Loucy (cell line): ENCODE measurements around the gene TCEANC2.

Experiments
- H2AFZ ChIP-seq: fragments of 200-600 bp; sonication (generic); 2 replicates; pipeline ENCODE4 v1.6.0; 2016; ENCODE audit warnings: antibody characterized with exemption, mild to moderate bottlenecking, low read length, moderate library complexity
- H3F3A ChIP-seq: fragments of 200-600 bp; 2 replicates; pipeline ENCODE4 v1.6.0; 2016; ENCODE audit warnings: antibody characterized with exemption, low read depth, mild to moderate bottlenecking
- H3K27me3 ChIP-seq: fragments of 200-600 bp; sonication (generic); 2 replicates; pipeline ENCODE4 v1.6.1; 2014; ENCODE audit warnings: low read length, mild to moderate bottlenecking; ENCODE audit not compliant: insufficient read depth, poor library complexity, severe bottlenecking
- H3K36me3 ChIP-seq: fragments of 200-600 bp; sonication (generic); 2 replicates; pipeline ENCODE4 v1.6.1; 2016; ENCODE audit warnings: low read length; ENCODE audit not compliant: insufficient read depth
- H3K4me1 ChIP-seq: fragments of 200-600 bp; sonication (generic); 2 replicates; pipeline ENCODE4 v1.5.1; 2014; ENCODE audit warnings: low read length, mild to moderate bottlenecking; ENCODE audit not compliant: insufficient read depth, poor library complexity, severe bottlenecking
- H3K4me2 ChIP-seq: fragments of 200-600 bp; sonication (generic); 2 replicates; pipeline ENCODE4 v1.6.0; 2014; ENCODE audit warnings: antibody characterized with exemption, low read length, low read depth, mild to moderate bottlenecking; ENCODE audit not compliant: poor library complexity, severe bottlenecking
- H3K4me3 ChIP-seq: fragments of 200-600 bp; sonication (generic); 2 replicates; pipeline ENCODE4 v1.5.1; 2014; ENCODE audit warnings: low read length, mild to moderate bottlenecking, mixed read lengths; ENCODE audit not compliant: poor library complexity, severe bottlenecking
- H3K79me2 ChIP-seq: fragments of 200-600 bp; sonication (generic); 2 replicates; pipeline ENCODE4 v1.6.1; 2014; ENCODE audit warnings: low read length; ENCODE audit not compliant: insufficient read depth
- H3K9ac ChIP-seq: fragments of 200-600 bp; sonication (generic); 2 replicates; pipeline ENCODE4 v1.6.0; 2014; ENCODE audit warnings: mild to moderate bottlenecking, low read depth, low read length, moderate library complexity; ENCODE audit not compliant: poor library complexity, severe bottlenecking
- H3K9me2 ChIP-seq: fragments of 200-600 bp; sonication (generic); replicated peaks from 2 replicates; pipeline ENCODE4 v1.6.1; 2016; ENCODE audit warnings: low read depth, low read length, mixed read lengths
- H3K9me3 ChIP-seq: fragments of 200-600 bp; sonication (generic); 2 replicates; pipeline ENCODE4 v1.6.1; 2014; ENCODE audit warnings: mild to moderate bottlenecking, antibody characterized with exemption, low read length, low read depth; ENCODE audit not compliant: insufficient read depth
- H4K20me1 ChIP-seq: fragments of 200-600 bp; sonication (generic); 2 replicates; pipeline ENCODE4 v1.6.0; 2014; ENCODE audit warnings: antibody characterized with exemption, low read length, mild to moderate bottlenecking; ENCODE audit not compliant: insufficient read depth, poor library complexity, severe bottlenecking
- EZH2phosphoT487 ChIP-seq: fragments of 200-600 bp; IDR thresholded peaks from 2 replicates; pipeline ENCODE4 v1.6.1; 2018; ENCODE audit warnings: antibody characterized with exemption, mild to moderate bottlenecking, moderate library complexity, borderline replicate concordance
- TF ChIP-seq, protein P1 (sequence below): fragments of 200-600 bp; sonication (generic); conservative IDR thresholded peaks from 2 replicates; pipeline ENCODE4 v1.5.1; 2014; ENCODE audit warnings: mild to moderate bottlenecking, antibody characterized with exemption, low read length

The TCEANC2 gene

DNA sequence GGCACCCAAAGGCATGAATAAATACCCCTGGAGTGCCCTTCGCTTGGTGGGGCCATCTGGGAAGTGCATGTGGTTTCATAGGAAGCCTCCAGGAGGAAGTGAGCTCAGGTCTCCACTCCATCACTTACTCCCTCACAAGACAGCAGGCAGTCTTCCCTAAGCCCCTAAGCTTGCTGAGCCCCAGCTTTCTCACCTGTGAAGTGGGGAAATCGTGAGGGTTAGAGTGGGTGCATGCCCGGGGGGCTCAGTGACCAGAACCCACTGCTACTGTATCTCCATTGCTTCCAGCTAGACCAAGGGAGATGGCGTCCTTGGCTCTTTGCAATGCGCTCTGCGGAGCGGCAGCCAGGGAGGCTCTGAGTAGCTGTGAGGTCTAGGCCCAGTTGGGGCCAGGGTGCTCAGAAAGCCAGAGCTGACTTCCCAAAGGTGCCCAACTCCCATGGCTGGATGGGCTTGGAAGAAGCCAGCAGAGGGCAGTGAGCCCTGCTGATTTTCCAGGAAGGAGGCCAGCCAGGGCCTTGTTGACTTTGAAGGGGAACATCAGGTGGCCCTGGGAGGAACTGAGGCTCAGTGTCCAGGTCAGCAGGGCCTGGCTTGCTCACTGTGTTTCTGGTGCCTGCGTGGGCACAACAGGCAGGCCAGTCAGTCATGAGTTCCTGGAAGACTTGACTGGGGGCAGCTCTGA lies 72.1 kb downstream of the TCEANC2 start:
- H4K20me1 ChIP-seq: no peaks in the 10 kb centered on the region
- peaks cover 4% of the 10 kb centered on the region for H3K4me1 ChIP-seq
- H3K9ac ChIP-seq: no peak overlapping the region

DNA sequence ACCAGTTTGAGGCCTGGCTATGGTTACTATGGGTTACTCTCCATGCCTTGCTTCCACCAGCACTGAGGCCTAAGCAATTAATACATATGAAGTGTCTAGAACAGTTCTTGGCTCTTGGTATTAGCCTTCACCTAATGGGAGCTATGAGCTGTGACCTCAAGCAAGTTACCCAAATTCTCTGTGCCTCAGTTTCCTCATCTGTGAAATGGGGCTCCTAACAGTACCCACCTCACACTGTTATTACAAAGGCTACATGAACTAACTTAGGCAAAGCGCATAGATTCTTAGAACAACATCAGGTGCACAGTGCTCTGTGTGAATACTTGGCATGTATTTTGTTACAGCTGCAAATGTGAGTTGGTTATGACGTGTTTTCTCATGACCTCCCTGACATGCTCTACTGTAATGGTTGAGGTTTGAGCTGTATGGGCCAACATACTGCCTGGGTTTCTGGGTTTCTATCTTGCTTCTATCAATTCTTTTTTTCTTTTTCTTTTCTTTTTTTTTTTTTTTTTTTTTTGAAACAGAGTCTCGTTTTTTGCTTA lies 72.9 kb downstream of the TCEANC2 start:
- no peaks in the 10 kb centered on the region for H3K79me2 ChIP-seq
- no peaks in the 10 kb centered on the region for H4K20me1 ChIP-seq
- no peak overlapping the region for H3K4me2 ChIP-seq
- no peak overlapping the region for H2AFZ ChIP-seq
- H3K4me1 ChIP-seq: peaks cover 1% of the 10 kb centered on the region
- H3K36me3 ChIP-seq: no peaks in the 10 kb centered on the region
- no peaks in the 10 kb centered on the region for H3F3A ChIP-seq
- H3K9me2 ChIP-seq: no peaks in the 10 kb centered on the region
- H3K4me3 ChIP-seq: no peak overlapping the region
- TF ChIP-seq, protein P1, sequence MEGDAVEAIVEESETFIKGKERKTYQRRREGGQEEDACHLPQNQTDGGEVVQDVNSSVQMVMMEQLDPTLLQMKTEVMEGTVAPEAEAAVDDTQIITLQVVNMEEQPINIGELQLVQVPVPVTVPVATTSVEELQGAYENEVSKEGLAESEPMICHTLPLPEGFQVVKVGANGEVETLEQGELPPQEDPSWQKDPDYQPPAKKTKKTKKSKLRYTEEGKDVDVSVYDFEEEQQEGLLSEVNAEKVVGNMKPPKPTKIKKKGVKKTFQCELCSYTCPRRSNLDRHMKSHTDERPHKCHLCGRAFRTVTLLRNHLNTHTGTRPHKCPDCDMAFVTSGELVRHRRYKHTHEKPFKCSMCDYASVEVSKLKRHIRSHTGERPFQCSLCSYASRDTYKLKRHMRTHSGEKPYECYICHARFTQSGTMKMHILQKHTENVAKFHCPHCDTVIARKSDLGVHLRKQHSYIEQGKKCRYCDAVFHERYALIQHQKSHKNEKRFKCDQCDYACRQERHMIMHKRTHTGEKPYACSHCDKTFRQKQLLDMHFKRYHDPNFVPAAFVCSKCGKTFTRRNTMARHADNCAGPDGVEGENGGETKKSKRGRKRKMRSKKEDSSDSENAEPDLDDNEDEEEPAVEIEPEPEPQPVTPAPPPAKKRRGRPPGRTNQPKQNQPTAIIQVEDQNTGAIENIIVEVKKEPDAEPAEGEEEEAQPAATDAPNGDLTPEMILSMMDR: no peak
- TF ChIP-seq EZH2phosphoT487: no peak
- no peaks in the 10 kb centered on the region for H3K27me3 ChIP-seq
- no peak overlapping the region for H3K9ac ChIP-seq
- H3K9me3 ChIP-seq: no peaks in the 10 kb centered on the region

More for the DNA sequence above, 72.1 kb downstream of the TCEANC2 start:
- H3K9me2 ChIP-seq: no peaks in the 10 kb centered on the region
- H3K4me2 ChIP-seq: no peak overlapping the region
- no peak overlapping the region for H3K4me3 ChIP-seq
- no peak for TF ChIP-seq EZH2phosphoT487
- TF ChIP-seq, protein P1: 0 out of 2 replicates have a peak, but pooled peaks have one; percentile 16
- no peaks in the 10 kb centered on the region for H3K36me3 ChIP-seq
- no peaks in the 10 kb centered on the region for H3K79me2 ChIP-seq
- H3F3A ChIP-seq: no peaks in the 10 kb centered on the region
- no peak overlapping the region for H2AFZ ChIP-seq
- no peaks in the 10 kb centered on the region for H3K27me3 ChIP-seq
- no peaks in the 10 kb centered on the region for H3K9me3 ChIP-seq

DNA sequence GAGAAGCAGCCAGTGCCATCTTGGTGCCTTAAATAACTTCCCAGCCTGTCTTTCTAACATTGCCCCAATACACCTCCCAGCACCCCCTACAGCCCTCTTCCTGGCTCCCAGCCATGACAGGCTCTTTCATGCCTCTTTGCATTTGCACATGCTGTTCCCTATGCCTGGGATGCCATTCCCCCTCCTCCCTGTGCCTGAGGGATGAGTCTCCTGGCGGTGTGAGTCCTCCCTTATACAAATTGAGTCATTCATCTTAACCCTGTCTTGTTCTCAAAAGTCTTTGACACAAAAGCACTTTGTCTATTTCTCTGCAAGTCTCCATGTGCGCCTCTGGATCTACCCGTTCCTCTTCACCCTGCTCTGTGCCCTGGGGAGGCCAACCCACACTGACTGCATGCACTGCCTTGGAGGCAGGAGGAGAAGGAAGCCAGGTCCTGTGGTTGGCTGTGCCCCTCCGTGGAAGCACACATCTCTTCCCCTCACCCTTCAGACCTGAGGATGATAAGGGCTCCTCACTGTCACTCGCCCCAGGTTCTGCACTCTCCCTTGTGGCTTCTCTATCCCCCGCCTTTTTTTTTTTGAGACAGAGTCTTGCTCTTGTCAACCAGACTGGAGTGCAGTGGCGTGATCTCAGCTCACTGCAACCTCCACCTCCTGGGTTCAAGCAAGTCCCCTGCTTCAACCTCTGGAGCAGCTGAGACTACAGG lies 74.3 kb downstream of the TCEANC2 start:
- no peaks in the 10 kb centered on the region for H4K20me1 ChIP-seq
- no peaks in the 10 kb centered on the region for H3K79me2 ChIP-seq
- H3F3A ChIP-seq: no peaks in the 10 kb centered on the region
- TF ChIP-seq, protein P1: no peak
- no peak for TF ChIP-seq EZH2phosphoT487
- H3K9ac ChIP-seq: no peak overlapping the region
- no peaks in the 10 kb centered on the region for H3K4me1 ChIP-seq
- no peak overlapping the region for H3K4me3 ChIP-seq
- no peak overlapping the region for H2AFZ ChIP-seq
- H3K9me2 ChIP-seq: no peaks in the 10 kb centered on the region
- H3K36me3 ChIP-seq: no peaks in the 10 kb centered on the region
- H3K4me2 ChIP-seq: no peak overlapping the region
- no peaks in the 10 kb centered on the region for H3K27me3 ChIP-seq
- H3K9me3 ChIP-seq: no peaks in the 10 kb centered on the region
